Skeletal muscle cell (primary cell): ENCODE data around the gene GAK.
A peak's percentile ranks its signal among the peaks of the same experiment; 100 is the strongest.

Experiments used
- DNase-seq: peaks from one replicate; pipeline ENCODE4 v3.0.0-alpha.2; 2010; ENCODE audit warnings: low read depth
- H3K4me3 ChIP-seq: 2 replicates; pipeline ENCODE4 v1.5.1; 2011; ENCODE audit warnings: low read depth, mild to moderate bottlenecking, control low read depth, low read length, moderate library complexity

GAK gene

GRCh38 chr4:826508-827208 lies 105.5 kb downstream of the GAK start:
- H3K4me3 ChIP-seq: no peak overlapping the region

GRCh38 chr4:825971-826330 lies 106.2 kb downstream of the GAK start, which contains the start of gene CPLX1:
Gene CPLX1, minus strand, starts transcription at chr4:826129. Its CDS starts 1,607 bp downstream, at chr4:824522.
- H3K4me3 ChIP-seq: peak within 1 kb of the TSS; percentile 22
- DNase-seq: no peak

More at GRCh38 chr4:826508-827208, 105.5 kb downstream of the GAK start:
- no peak for DNase-seq

- peak overlapping the region; percentile 22 for H3K4me3 ChIP-seq
- no peak for DNase-seq
Observed at GRCh38 chr4:825063-825970, 106.8 kb downstream of the GAK start.

- no peak for DNase-seq
- H3K4me3 ChIP-seq: no peak overlapping the region
Observed at GRCh38 chr4:824461-825062, 107.6 kb downstream of the GAK start.

GRCh38 chr4:823761-824460 lies 108.2 kb downstream of the GAK start:
- H3K4me3 ChIP-seq: no peak overlapping the region
- no peak for DNase-seq

- no peak overlapping the region for H3K4me3 ChIP-seq
- no peak for DNase-seq
Observed at GRCh38 chr4:823176-823760, 108.8 kb downstream of the GAK start.

GRCh38 chr4:822361-823175 lies 109.5 kb downstream of the GAK start:
- no peak overlapping the region for H3K4me3 ChIP-seq
- DNase-seq: no peak

- DNase-seq: no peak
- H3K4me3 ChIP-seq: no peak overlapping the region
Observed at GRCh38 chr4:821631-822030, 110.5 kb downstream of the GAK start.

GRCh38 chr4:821181-821591 lies 110.9 kb downstream of the GAK start:
- no peak for DNase-seq
- H3K4me3 ChIP-seq: no peak overlapping the region

GRCh38 chr4:820230-821172 lies 111.6 kb downstream of the GAK start:
- no peak for DNase-seq
- no peak overlapping the region for H3K4me3 ChIP-seq

- no peak for DNase-seq
- H3K4me3 ChIP-seq: no peak overlapping the region
Observed at GRCh38 chr4:819401-820229, 112.5 kb downstream of the GAK start.

GRCh38 chr4:818106-818921 lies 113.8 kb downstream of the GAK start:
- no peak for DNase-seq
- no peak overlapping the region for H3K4me3 ChIP-seq

GRCh38 chr4:815464-816146 lies 116.5 kb downstream of the GAK start:
- DNase-seq: no peak
- H3K4me3 ChIP-seq: no peak overlapping the region

GRCh38 chr4:814312-814850 lies 117.7 kb downstream of the GAK start:
- no peak overlapping the region for H3K4me3 ChIP-seq
- no peak for DNase-seq

- no peak overlapping the region for H3K4me3 ChIP-seq
- no peak for DNase-seq
Observed at GRCh38 chr4:813900-814299, 118.2 kb downstream of the GAK start.
